HL-60 (cell line): Measurements from ENCODE around the gene CLEC4D.

ENCODE experiments used
- DNase-seq, 2 experiments: peaks; one replicate each; pipeline ENCODE4 v3.0.0-alpha.2; 2010 to 2020; ENCODE audit warnings: low read depth in 1 of 2, low spot score in 1 of 2
- H3K27ac ChIP-seq: fragments of 250-450 bp; sonication (Bioruptor Pico); replicated peaks from 2 replicates; pipeline ENCODE4 v1.5.1; 2020; ENCODE audit warnings: mild to moderate bottlenecking, moderate library complexity
- H3K27me3 ChIP-seq: fragments of 250-450 bp; sonication (Bioruptor Pico); 2 replicates; pipeline ENCODE4 v1.5.1; 2021; ENCODE audit warnings: mild to moderate bottlenecking, moderate library complexity; ENCODE audit not compliant: insufficient read depth, poor library complexity, severe bottlenecking
- H3K4me3 ChIP-seq: replicated peaks from 2 replicates; pipeline ENCODE4 v1.5.1; 2011; ENCODE audit warnings: mild to moderate bottlenecking, control low read depth, low read length; ENCODE audit not compliant: insufficient read depth
- GABPA ChIP-seq: IDR thresholded peaks from 2 replicates; pipeline ENCODE4 v1.6.1; 2012; ENCODE audit warnings: low read depth
- POLR2AphosphoS5 ChIP-seq: IDR thresholded peaks from 2 replicates; pipeline ENCODE4 v1.6.1; 2012; ENCODE audit warnings: low read depth
- REST ChIP-seq: IDR thresholded peaks from 2 replicates; pipeline ENCODE4 v1.6.1; 2012; ENCODE audit warnings: low read depth; ENCODE audit not compliant: insufficient replicate concordance
- SPI1 ChIP-seq: IDR thresholded peaks from 2 replicates; pipeline ENCODE4 v1.6.1; 2012; ENCODE audit warnings: low read depth, mild to moderate bottlenecking, borderline replicate concordance
- TF ChIP-seq, protein P1 (sequence below): IDR thresholded peaks from one replicate; pipeline ENCODE4 v1.5.1; 2011; ENCODE audit warnings: low read length, control low read depth, inconsistent platforms; ENCODE audit not compliant: insufficient read depth

Gene CLEC4D

DNA sequence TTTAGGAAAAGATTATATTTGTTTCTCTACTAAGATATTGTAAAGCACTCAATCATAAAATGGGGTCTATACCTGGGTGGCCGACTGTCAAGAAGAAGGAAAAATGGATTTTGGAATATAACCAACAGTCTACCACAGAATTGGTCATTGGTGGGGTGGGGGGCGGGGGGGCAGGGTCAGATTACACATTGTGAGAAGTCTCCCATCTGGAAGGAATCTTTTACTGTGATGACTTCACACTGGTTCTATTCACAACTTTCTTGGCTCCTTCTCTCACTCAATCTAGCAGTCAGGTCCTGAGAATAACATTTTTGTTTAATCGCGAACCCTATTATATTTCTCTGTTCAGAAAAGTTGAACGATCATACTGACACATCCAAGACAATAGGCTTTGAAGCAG, 36.1 kb downstream of the CLEC4D start:
- H3K27me3 ChIP-seq: no peaks in the 10 kb centered on the region
- H3K4me3 ChIP-seq: no peak overlapping the region
- no peak for DNase-seq
- TF ChIP-seq, protein P1, sequence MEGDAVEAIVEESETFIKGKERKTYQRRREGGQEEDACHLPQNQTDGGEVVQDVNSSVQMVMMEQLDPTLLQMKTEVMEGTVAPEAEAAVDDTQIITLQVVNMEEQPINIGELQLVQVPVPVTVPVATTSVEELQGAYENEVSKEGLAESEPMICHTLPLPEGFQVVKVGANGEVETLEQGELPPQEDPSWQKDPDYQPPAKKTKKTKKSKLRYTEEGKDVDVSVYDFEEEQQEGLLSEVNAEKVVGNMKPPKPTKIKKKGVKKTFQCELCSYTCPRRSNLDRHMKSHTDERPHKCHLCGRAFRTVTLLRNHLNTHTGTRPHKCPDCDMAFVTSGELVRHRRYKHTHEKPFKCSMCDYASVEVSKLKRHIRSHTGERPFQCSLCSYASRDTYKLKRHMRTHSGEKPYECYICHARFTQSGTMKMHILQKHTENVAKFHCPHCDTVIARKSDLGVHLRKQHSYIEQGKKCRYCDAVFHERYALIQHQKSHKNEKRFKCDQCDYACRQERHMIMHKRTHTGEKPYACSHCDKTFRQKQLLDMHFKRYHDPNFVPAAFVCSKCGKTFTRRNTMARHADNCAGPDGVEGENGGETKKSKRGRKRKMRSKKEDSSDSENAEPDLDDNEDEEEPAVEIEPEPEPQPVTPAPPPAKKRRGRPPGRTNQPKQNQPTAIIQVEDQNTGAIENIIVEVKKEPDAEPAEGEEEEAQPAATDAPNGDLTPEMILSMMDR: no peak
- no peak for TF ChIP-seq REST
- no peak overlapping the region for H3K27ac ChIP-seq

DNA sequence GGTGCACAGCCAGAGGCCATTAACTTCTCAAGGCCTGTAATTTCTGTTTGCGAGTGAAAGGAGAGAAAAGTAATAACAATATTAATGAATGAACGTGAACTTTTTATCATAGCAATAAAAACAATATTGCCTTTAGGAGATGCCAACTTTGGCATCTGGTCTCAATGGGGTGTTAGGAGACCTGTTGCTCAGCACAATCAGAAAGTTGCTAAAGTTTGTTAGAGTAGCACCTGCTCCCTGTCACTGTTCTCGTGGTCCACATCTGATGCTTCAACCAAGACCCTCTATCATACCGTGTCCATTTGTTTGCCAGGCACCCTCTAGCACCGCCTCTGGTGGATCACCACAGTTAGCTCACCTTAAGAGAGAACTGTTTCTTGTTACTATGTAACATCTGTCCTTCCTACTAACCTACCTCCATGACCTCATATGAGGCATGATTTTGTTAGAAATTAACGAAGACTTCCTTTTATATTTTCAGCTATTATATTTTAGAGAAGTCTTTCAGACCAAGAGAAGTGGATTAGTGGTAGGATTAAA, 39.9 kb downstream of the CLEC4D start:
- Histone ChIP-seq H3K27me3 (no peaks in the 10 kb centered on the region), H3K4me3 (no peak overlapping the region), H3K27ac (no peak overlapping the region)
- no peak for DNase-seq
- TF ChIP-seq REST: no peak
- TF ChIP-seq POLR2AphosphoS5: no peak
- no peak for TF ChIP-seq GABPA
- no peak for TF ChIP-seq SPI1
- TF ChIP-seq, protein P1: no peak

DNA sequence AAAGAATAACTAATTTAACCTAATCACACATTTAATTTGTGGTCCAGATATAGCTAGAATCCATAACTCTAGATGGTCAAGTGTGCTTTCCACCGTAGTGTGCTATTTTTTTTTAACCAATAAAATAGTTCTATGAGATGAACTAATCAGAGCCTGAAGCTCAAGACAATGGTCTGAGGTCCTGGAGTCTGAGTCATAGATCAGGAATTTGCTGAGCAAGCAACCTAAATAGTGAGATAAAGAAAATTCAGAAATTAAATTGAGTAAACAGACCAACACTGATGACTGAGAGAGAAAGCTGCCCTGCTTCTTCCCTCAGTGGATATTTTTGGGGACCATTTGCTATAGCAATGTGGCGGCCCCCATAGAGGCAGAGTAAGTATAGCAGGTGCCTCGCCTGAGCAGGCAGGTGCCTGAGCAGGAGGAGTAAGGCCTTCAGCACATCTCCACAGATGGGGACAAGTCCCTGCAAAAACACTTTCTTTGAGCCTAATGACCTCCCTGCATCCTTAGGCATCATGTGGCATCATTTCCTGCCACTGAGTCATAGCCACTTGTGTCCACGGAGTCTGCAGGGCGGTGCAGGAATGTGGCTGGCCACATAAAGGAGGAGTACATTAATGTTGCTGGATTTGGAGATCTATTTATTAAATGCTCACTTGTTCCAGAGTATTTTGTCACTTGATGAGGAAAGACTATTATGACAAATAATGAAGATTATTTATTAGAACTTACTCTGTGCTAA, 41.3 kb downstream of the CLEC4D start:
- no peak for TF ChIP-seq REST
- TF ChIP-seq POLR2AphosphoS5: no peak
- TF ChIP-seq, protein P1: no peak
- no peak for TF ChIP-seq GABPA
- no peak for TF ChIP-seq SPI1
- Histone ChIP-seq H3K27ac (no peak overlapping the region), H3K4me3 (no peak overlapping the region), H3K27me3 (no peaks in the 10 kb centered on the region)
- no peak for DNase-seq
